Measurements from ENCODE around the gene CORO2B.
A peak's percentile ranks its signal among the peaks of the same experiment; 100 is the strongest.
"Not testable (repeated sequence)": the region's sequence is repeated elsewhere in the genome, so short reads cannot be mapped to it uniquely, and the experiment has no call there.

The CORO2B gene

DNA sequence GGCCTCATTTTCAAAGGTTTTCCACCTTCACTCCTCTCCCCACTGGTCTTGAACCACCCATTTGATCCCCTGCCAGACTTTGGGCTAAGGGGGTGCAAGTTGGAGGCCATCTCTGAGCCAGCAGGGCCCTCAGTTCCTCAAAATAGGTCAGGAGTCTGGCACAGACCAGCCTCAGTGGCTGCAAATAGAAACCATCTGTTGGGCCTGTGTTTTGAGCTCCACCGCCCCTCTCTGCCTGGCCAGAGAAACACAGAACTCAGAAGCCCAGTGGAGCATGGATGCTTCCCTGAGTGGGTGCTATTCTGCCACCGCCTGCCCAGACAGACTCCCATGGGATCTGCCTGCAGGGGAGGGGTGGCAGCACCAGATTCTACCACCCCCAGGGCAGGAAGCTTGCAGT is 56.3 kb downstream of the CORO2B start:
- DNase-seq = no peak
- in situ Hi-C loops (cut with MboI; ENCODE audit: low pct_unique_long_range_greater_than_20kb, low sequenced_read_pairs) = no loop called here

DNA sequence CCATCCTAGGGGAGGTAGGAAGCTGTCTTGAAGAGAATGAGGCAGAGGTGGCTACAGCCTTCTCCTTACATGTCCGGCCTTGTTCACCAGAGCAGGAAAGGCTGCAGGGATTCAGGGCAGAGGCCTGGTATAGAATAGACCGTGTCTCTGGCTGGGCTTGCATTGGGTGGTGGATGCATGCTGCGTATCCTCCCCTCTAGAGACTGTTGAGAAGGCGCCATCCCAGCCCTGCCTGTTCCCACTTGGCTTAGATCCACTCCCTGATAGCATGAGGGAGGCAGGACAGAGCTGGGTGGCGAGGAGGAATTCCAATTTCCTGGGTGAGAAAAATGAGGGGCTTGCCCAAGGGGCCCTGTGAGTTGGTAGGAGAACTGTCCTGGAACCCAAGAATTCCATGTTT is 57.5 kb downstream of the CORO2B start:
- no peak for DNase-seq
- in situ Hi-C loops (cut with MboI; ENCODE audit: low pct_unique_long_range_greater_than_20kb, low sequenced_read_pairs) = no loop called here

DNA sequence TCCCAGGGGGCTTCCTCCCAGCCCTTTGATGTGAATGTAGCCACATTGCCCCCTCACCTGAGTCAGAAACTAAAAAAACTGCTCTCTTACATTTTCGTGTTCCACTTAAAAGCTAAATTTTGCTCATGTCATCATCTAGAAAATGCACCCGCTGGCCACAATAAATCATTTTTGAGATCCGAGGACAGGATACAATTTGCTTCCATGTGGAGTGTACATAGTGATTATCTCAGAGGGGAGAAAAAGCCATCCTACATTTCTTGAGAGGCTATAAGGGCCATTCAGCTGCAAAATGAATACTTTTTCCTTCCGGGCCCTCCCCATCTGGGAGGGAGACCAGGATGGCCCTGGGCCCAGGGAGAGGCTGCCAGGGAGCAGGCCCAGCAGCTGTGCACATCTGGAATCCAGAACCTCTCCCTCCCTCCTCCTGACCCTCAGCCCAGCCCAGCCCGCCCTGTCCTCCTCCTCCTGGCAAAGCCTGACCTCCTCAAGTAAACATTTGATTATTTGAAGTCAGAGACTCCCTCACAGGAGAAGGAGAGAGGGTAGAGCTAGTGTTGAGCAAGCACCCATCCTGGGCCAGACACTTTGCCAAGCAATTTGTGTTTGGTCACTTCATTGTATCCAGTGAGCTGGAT is 59.1 kb downstream of the CORO2B start:
- DNase-seq = no peak
- in situ Hi-C loops (cut with MboI; ENCODE audit: low pct_unique_long_range_greater_than_20kb, low sequenced_read_pairs) = no loop called here

DNA sequence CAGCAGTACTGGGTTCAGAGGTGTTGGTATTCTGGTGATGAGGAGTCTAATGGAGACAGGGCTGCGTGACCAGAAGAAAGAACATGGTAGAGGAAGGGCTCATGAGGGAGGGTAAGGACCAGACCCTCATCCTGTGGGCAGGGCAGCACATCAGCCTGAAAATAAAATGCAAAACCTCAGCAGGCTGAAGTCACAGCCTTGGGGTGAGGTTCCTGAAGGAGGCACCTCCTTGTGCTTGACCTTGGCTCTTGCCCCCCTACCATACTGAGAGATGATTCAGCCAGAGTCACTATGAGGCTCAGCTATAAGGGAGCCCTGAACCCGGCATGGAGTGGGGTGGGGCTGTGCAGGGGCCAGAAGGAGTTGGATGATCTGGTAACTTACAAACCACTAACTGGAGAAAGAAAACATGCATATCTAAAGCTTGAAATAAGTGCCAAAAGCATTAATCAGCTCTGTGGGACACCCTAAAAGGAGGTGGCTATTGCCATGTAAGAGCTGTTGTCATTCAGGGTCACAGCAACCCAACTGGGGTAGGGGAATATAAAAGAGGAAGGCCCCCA is 60.2 kb downstream of the CORO2B start:
- no peak for DNase-seq
- in situ Hi-C loops (cut with MboI; ENCODE audit: low pct_unique_long_range_greater_than_20kb, low sequenced_read_pairs) = no loop called here

DNA sequence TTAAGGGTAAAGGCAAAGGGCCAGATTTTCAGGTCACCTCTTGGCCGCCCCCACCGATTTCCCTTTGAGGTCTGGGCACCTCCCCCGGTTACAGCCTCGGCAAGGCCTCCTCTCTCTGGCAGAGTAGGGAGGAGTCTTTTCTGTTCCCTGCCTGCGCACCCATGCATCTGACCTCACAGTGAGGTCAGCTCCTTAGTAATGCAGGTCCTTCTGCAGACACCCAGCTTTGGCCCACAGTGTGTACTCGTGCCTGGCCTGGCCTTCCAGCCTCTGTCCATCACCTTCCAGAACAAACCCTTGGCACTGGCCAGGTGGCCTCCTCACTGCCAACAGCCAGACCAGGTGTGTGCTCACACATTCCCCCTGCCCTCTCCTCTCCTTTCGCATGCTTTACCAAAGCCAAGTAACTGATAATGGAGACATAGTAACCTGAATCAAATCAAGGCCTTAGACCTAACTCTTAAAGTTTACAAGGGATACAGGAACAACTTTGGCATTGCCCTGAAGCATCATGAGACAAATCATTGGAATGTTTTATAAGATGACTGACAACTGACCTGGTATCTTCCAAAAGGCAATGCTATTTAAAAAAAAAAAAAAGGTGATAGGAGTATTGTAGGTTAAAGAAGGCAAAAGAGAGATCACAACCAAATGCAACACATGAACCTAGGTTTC is 61.3 kb downstream of the CORO2B start:
- DNase-seq = no peak
- in situ Hi-C loops (cut with MboI; ENCODE audit: low pct_unique_long_range_greater_than_20kb, low sequenced_read_pairs) = no loop called here

DNA sequence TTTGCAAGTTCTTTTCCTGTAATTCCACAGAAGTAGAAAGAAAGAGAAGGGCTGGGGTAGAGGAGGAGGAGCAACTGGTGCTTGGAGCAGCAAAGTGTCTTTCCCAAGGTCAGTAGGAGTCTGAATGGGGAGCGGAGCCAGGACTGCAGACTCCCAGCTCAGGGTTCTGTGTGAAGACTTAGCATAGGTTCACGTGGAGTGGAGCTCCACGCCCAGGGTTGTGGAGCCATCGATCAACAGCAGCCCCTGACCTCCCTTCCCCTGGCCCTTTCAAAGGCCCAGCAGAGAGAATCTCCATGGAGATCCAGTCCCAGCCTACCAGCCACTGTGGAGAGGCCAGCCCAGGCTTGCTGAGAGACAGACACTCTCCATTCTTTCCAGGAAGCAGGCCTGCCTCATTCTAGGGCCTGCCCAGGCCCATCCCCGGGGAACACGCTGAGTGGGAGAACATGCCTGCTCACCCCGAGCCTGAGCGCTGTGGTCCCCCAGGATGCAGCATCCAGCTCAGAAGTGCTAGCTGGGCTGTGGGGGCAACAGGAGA is 62.1 kb downstream of the CORO2B start:
- in situ Hi-C loops (cut with MboI; ENCODE audit: low pct_unique_long_range_greater_than_20kb, low sequenced_read_pairs) = no loop called here
- no peak for DNase-seq

DNA sequence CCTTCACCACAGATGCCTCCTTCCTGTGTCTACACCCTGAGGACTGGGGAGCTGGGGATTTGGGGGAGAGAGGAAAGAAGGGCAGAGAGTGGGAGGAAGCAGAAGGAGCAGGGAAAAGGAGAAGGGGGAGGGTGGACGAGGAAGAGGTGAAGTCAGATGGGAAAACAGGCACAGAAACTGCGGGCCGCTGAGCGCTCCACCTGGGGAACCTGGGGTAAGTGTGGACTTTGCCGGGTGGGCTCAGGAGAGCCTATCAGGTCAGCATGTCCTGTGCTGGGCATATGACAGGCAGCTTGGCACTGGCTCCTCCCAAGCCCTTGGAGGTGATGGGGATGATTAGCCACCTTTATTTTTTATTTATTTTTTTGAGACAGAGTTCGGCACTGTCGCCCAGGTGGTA is 62.6 kb downstream of the CORO2B start:
- in situ Hi-C loops (cut with MboI; ENCODE audit: low pct_unique_long_range_greater_than_20kb, low sequenced_read_pairs) = no loop called here
- DNase-seq = no peak

DNA sequence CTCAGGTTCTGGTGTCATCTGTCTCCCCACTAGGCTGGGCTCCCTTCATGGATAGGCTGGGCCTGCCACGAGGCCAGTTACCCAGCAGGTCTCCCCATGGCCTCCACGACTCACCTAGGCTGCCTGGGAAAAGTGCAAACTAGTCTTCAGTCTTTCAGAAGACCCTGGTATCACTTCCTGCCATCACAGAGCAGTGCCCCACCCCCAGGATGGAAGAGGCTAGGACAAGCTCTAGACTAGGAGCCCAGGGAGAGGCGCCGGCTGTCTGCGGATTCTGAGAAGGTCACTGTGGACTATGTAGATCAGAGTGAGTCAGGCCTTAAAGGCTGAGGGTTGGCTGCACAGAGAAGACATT is 63.7 kb downstream of the CORO2B start:
- in situ Hi-C loops (cut with MboI; ENCODE audit: low pct_unique_long_range_greater_than_20kb, low sequenced_read_pairs) = no loop called here
- DNase-seq = no peak

DNA sequence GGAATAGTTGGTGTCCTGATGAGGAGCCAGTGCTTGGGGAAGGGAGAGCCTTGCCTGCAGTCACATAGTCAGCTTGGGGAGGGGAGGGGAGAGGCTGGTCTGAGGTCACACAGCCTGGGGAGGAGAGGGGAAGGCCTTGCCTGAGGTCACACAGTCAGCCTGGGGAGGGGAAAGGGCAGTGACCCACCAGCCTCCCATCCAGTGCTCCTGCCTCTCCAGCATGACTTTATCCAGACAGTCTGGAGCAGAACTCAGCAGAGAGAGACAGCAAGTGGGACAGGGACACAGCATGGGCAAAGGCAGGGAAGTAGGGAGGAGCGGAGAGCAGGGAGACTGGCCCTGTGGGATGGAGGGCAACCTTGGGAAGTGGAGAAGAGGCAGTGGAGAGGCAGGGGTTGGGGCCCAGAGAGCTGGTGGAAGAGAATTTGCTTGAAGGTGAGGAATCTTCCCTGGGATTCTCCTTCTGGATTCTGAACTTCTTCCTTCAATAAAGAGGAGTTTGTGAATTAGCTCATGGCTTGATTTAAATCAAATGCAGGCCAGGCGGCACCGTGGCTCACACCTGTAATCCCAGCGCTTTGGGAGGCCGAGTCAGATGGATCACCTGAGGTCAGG is 64.5 kb downstream of the CORO2B start:
- in situ Hi-C loops (cut with MboI; ENCODE audit: low pct_unique_long_range_greater_than_20kb, low sequenced_read_pairs) = no loop called here
- no peak for DNase-seq

DNA sequence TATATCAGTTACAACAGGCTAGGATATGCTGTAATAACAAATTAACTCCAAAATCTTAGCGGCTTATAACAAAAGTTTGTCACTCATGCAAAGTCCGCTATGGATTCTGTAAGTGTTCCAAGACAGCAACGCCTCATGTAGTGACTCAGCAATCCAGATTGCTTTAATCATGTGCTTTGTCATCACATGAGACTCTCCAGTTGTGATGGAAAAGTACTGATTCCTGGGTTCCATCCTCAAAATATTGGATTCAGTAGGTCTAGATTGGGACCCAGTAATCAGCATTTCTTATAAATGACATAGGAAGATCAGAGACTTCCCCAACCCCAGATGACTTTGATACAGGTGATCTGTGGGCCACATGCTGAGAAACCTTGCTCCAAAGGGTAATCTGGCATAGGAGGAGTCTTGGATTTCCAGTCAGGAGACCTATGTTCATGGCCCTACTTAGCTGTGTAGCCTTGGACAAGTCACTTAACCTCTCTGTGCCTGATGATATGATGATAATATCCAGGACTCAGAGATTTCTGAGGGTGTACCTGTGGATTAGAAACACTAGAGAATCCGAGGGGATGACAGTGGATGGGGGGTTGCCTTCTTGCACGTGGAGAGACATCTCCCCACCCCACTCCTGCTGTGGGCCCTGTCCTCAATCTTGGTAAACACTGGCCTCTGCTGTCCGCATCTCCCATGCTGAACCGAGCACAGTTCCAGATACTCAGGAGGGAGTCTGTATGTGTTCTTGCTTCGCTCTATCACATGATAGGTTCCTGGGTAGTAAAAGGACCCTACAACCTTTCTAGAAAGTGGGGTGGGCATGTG is 65.5 kb downstream of the CORO2B start:
- in situ Hi-C loops (cut with MboI; ENCODE audit: low pct_unique_long_range_greater_than_20kb, low sequenced_read_pairs) = no loop called here
- no peak for DNase-seq

DNA sequence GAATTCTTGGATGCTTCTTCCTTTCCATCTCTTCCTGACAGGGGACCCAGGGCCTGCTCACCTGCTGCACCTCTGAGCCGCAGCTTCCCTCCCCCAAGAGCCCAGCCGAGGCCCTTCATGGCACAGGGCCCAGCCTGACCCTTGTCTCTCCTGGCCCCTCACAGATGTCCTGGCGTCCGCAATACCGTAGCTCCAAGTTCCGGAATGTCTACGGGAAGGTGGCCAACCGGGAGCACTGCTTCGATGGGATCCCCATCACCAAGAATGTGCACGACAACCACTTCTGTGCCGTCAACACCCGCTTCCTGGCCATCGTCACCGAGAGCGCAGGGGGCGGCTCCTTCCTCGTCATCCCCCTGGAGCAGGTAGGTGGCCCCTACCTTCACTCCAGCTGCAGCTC is 66.2 kb downstream of the CORO2B start:
- DNase-seq = no peak
- in situ Hi-C loops (cut with MboI; ENCODE audit: low pct_unique_long_range_greater_than_20kb, low sequenced_read_pairs) = no loop called here

DNA sequence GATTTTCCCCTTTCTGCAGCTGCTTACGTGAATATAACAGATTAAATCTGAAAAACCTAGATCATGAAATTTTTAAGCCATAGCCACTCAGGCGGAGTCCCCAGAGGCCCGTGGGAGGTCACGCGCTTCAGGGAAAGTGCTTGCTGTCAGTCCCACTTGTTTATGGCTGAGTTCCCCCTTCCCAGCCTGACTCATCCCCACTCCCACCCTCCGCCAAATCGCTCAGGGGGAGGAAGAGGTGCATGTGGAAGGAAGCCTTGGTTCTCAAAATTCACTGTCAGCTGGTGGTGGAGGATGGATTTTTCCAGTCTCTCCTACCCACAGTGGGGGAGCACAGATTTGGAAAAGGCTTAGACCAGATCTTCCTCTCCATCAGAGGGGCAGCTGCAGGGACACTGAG is 67.4 kb downstream of the CORO2B start:
- in situ Hi-C loops (cut with MboI; ENCODE audit: low pct_unique_long_range_greater_than_20kb, low sequenced_read_pairs) = no loop called here
- no peak for DNase-seq

DNA sequence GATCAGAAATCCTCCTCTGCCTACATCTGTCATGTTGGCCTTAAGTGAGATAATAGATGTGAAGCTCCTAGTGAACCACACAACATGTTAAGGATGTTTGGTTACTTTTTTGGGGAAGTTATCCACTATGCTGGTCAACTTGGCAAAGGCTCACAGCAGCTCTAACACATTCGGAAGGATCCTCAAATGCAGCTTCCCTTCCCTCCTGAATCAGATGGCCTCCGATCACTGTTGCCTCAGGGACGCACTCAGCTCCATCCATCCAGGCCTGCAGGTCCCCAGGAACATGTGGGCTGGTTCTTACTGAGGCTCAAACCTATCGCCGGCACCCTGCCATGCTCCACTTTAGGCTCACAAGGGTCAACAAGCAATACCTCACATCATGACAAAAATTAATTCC is 67.9 kb downstream of the CORO2B start:
- in situ Hi-C loops (cut with MboI; ENCODE audit: low pct_unique_long_range_greater_than_20kb, low sequenced_read_pairs) = no loop called here
- no peak for DNase-seq

DNA sequence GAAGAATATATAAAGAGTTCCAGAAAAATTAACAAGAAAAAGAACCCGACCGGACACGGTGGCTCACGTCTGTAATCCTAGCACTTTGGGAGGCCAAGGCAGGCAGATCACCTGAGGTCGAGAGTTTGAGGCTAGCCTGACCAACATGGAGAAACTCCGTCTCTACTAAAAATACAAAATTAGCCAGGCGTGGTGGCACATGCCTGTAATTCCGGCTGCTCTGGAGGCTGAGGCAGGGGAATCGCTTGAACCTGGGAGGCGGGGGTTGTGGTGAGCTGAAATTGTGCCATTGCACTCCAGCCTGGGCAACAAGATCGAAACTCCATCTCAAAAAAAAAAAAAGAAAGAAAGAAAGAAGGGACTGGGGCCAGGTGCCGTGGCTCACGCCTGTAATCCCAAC is 68.6 kb downstream of the CORO2B start:
- in situ Hi-C loops (cut with MboI; ENCODE audit: low pct_unique_long_range_greater_than_20kb, low sequenced_read_pairs); DNase-seq: not testable (repeated sequence)

DNA sequence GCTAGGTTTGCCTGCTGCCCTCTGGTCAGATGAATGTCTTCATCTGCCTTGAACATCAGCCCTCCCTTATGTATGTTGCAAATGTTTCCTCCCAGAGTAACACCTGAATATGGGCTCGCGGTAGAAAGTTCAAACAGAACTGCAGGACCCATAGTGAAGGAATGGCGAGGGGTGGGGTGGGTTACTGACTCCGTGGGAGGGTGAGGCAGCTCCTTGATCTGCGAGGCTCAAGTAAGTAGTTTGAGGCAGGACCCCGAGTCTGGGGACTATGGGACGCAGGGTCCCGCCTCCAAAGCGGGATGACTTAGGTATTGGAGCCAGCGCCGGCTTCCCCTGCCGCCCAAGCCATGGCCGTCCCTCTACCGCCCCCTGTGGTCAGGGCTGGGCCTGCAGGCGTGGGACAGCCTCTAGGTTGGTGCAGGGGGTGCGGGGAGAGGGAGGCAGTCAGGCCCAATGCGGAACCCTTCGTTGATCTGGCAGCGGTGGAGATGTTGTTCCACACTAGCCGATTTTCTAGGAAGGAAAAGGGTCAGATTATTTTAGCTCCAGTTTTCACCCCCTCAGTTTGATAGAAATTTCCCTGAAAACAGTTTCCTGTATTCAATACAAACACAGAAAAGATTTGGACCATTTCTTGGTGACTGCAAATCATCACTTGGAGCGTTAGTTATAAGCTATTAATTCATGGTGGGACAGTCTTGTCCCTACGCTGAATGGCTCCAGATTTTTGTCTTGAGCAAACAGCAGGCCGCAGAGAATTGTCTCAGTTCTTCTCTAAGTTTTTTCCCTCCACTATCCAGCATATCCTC is 72.3 kb downstream of the CORO2B start:
- DNase-seq = peak; percentile 59

DNA sequence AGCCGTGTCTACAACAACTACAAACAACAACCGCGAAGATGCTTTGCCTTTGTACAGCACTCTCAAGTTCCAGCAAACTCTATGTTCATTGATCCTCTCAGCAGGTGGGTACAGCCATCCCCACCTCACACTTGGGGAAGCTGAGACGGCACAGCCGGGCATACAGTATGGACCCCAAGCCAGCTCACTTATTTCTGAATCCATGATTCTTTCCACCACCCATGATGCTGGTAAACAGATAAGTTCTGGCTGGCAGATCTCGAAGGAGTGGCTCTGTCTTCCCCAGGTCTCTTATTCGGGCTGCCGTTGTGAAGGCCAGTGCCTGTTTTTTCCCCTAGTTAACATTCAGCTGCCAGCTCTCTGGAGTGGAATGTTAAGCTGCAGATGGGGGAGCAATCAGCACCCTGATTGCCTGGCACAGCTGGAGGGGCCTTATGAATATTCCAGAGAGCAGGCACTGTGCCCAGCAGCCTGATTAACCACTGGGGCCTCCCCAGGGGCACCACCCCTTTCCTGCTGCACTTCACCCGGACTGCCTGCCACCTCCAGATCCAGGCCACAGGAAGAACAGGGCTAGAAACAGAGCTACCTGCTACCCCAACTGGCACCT is 73.2 kb downstream of the CORO2B start:
- no peak for DNase-seq
- in situ Hi-C loops (cut with MboI; ENCODE audit: low pct_unique_long_range_greater_than_20kb, low sequenced_read_pairs) = no loop called here

More for the DNA sequence above, 72.3 kb downstream of the CORO2B start:
- in situ Hi-C loops (cut with MboI; ENCODE audit: low pct_unique_long_range_greater_than_20kb, low sequenced_read_pairs) = no loop called here

DNA sequence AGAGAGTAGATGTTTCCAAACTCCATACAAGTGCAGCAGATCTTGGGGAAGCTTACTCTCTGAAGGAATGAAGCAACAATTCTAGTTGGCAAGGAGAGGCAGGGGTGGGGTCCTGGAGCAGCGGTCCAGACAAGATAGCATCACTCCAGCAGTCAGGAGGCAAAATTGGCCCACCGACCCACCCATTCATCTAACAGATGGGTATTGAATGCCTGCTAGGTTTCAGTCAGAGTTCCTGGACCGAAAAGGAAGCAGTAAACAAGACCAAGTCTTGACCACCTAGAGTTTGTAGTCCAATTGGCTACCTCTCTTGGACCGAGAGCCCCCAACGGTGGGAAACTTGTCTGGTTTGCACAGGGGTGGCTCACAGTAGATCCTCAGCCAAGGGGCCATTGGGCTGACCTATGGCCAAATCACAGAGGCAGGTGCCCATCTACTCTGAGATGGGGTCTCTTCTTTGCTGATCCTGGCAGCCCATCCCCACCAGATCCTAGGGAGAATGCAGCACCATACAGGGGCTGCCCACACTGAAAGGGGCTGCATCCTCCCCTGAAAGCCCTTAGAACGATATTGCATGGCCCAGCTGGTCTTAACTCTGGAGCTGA is 74.3 kb downstream of the CORO2B start:
- in situ Hi-C loops (cut with MboI; ENCODE audit: low pct_unique_long_range_greater_than_20kb, low sequenced_read_pairs) = no loop called here

DNA sequence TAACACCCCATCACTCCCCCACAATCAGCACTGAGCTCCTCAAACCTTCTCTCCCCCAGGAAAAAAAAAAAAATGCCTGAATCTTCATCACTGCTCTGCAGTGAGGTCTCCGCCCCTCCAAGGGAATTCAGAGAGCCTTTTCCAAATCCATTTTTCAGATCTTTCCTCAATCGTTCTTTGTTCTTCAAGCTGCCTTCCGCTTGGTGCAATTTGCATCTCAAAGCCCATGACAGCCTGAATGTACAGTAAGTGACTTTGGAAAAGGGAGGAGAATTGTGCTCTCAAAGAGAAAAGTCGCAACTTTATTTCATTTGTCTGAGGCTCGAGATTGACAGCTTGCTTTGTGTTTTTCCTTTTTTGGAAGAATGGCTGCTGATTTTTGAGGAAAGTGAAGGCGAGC is 75.0 kb downstream of the CORO2B start:
- in situ Hi-C loops (cut with MboI; ENCODE audit: low pct_unique_long_range_greater_than_20kb, low sequenced_read_pairs) = no loop called here

More for the DNA sequence above, 74.3 kb downstream of the CORO2B start:
- no peak for DNase-seq

More for the DNA sequence above, 75.0 kb downstream of the CORO2B start:
- no peak for DNase-seq

Data from KBM-7 (cell line).